ENCODE results near the gene AKAP13.
"Not testable (repeated sequence)": the region's sequence is repeated elsewhere in the genome, so short reads cannot be mapped to it uniquely, and the experiment has no call there.

Gene AKAP13

DNA sequence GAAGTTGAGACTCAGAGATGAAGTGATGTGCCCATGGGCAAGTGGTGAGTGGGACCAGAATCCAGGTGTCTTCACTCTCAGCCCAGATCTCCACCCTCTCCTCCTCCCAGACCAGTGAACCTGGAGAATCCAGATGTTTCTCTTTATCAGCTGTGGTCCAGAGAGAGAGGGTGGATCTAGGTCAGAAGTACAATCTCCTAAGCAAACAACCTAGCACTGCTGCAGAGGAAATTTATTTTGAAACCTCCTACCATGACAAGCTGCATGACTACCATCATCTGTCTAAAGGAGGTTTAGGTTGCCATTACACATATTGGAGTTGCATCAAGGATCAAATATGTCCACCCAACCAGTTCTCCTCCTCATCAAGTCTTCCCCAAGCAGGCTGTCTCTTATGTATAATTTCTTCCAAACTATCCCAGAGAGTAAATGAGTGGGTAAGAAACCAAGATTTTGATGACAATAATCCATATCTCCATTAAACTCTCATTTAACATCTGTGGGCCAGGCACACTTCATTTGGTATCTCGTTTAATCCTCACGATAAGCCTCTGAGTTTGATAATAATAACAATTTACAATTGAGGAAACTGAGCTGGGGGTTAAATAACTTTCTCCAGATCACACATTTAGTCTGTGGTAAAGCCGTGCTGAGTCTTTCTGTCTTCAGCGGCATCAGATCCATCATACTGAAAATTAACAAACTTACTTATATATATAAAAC lies 35.0 kb upstream of the AKAP13 start:
- DNase-seq (ENCODE audit: low read depth in 1 of 2, low spot score in 1 of 2); in situ Hi-C loops (cut with HindIII; ENCODE audit: low pct_unique_long_range_greater_than_20kb, low sequenced_read_pairs): not testable (repeated sequence)

DNA sequence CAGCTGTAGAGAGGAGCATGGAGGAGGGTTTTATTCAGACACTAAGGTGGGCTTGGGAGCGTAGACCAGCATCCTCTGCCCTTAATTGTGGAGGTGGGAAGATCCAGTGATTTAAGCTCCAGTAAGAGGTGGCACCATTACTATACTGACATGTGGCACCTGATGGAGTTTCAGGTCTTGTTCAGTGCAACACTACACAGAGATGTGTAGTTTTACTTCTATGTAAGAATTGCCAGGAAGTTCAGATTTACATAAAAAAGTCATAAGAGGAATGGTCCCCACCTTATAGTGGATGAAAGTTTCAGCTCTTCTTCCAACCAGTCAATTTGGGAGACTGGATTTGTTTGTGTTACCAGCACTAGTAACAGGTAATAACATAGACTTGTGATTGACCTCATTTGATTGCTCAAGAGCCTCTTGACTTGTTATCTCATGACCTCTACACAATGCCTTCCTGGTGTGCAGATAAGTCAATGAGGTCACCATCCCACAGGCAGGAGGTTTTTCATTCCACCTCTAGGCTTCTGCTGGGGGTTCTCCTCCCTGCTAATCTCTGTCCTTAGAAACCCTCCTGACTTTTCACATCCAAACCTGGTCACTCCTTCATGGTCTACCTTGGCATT lies 33.8 kb upstream of the AKAP13 start:
- DNase-seq (ENCODE audit: low read depth in 1 of 2, low spot score in 1 of 2); in situ Hi-C loops (cut with HindIII; ENCODE audit: low pct_unique_long_range_greater_than_20kb, low sequenced_read_pairs): not testable (repeated sequence)

DNA sequence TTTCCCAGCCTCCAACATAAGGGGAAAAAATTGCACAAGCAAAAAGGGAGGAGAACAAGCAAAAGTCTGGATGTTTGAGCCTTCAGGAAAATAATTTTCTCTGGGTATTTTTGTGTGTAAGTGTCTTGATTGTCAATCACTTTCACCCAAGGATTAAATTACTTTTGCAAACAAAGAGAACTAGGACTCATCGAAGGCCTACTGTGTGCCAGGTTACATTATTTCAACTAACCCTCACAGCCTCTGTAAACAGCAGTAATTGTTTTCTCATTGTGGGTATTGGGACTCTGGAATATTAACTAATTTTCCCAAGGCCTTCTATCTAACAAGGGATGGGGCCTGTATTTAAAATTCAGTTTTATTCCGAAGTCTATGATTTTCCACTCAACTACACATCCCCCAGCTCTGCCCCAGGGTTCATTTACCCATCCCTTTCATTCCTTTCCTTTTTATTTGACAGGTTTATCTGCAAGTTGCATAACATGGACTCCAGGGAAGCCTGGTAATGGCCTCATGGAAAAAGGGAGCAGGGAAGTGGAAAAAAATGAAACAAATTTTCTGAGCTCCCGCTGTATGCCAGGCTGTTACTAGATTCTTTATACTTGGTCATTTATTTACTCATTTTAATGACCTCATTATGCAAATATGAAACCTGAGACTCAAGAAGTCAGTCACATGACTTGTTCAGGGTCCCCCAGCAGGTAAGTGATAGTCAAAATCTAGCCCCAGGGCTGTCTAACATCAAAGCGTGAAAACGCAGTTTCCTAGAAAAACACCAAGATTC lies 32.9 kb upstream of the AKAP13 start:
- DNase-seq (ENCODE audit: low read depth in 1 of 2, low spot score in 1 of 2); in situ Hi-C loops (cut with HindIII; ENCODE audit: low pct_unique_long_range_greater_than_20kb, low sequenced_read_pairs): not testable (repeated sequence)

DNA sequence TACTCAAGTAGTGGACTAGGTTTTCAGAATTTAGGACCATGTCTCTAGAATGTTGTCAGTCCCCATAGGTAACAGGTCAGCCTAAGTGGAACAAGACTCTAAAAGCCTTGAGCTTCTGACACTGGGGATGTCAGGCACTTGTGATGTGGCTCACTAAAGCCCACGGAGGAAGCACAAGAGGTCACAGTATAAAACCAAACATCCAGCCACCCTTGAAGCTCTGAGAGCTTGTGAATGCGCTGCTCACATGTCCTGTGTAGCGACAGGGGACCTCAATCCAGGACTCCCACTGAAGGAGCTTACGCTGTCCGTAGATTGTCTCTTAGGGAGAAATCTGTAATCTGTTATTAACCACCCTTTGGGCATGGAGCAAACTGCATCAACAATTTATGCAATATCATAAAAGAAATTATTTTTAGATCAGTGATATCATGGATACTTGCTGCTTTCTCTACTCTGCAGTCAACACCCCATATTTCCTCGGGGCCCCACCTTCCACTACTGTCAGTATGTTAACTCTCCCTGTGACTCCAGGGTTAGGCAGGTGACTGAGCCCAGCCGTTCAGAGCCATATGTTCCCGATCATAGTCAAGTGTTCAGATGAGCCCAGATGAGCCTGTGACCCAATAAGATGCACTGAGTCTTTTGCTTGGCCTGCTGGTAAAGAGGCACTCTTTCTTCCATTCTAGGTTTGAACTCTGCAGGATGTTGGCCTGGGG lies 32.2 kb upstream of the AKAP13 start:
- DNase-seq (ENCODE audit: low read depth in 1 of 2, low spot score in 1 of 2); in situ Hi-C loops (cut with HindIII; ENCODE audit: low pct_unique_long_range_greater_than_20kb, low sequenced_read_pairs): not testable (repeated sequence)

DNA sequence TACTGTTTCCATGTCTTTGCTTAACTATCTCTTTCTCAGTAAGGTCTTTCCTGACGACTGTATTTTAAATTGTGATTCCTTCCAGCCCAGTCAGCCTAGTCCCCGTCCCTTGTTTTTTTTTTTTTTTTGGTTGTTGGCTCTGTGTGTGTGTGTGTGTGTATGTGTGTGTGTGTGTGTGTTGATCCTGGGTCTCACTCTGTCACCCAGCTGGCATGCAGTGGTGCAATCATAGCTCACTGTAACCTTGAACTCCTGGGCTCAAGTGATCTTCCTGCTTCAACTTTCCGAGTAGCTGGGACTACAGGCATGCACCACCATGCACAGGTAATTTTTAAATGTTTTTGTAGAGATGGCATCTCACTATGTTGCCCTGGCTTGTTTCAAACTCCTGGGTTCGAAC lies 31.3 kb upstream of the AKAP13 start:
- DNase-seq (ENCODE audit: low read depth in 1 of 2, low spot score in 1 of 2); in situ Hi-C loops (cut with HindIII; ENCODE audit: low pct_unique_long_range_greater_than_20kb, low sequenced_read_pairs): not testable (repeated sequence)

DNA sequence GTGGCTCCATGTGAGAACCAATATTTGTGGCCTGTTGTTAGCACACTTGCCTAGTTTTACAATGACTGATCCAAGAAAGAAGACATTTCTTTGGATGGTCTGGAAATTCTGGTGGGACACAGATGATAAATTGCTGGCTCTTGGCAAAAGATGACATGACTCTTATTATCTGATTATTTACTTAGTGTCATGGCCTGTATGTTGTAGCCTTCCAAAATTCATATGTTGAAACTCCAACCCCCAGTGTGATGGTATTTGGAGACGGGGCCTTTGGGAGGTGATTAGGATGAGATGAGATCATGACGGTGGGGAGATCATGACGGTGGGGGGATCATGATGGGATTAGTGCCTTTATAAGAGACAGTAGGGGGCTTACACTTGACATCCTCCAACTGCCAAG lies 30.0 kb upstream of the AKAP13 start:
- in situ Hi-C loops (cut with HindIII; ENCODE audit: low pct_unique_long_range_greater_than_20kb, low sequenced_read_pairs) = no loop called here
- DNase-seq (ENCODE audit: low read depth in 1 of 2, low spot score in 1 of 2) = no peak
- TF ChIP-seq JUND (IDR thresholded peaks at IDR 0.05; ENCODE audit: low read depth) = no peak

DNA sequence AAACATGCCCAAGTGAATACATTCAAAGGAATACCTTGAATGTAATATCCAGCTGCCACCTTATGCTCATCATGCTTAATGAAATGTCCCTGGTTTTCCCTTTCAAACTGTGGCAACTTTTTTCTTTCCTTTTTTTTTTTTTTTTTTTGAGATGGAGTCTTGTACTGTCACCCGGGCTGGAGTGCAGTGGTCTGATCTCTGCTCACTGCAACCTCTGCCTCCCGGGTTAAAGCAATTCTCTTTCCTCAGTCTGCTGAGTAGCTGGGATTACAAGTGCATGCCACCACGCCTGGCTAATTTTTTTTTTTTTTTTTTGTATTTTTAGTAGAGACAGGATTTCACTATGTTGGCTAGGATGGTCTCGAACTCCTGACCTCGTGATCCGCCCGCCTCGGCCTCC lies 28.9 kb upstream of the AKAP13 start:
- in situ Hi-C loops (cut with HindIII; ENCODE audit: low pct_unique_long_range_greater_than_20kb, low sequenced_read_pairs); DNase-seq (ENCODE audit: low read depth in 1 of 2, low spot score in 1 of 2): not testable (repeated sequence)

DNA sequence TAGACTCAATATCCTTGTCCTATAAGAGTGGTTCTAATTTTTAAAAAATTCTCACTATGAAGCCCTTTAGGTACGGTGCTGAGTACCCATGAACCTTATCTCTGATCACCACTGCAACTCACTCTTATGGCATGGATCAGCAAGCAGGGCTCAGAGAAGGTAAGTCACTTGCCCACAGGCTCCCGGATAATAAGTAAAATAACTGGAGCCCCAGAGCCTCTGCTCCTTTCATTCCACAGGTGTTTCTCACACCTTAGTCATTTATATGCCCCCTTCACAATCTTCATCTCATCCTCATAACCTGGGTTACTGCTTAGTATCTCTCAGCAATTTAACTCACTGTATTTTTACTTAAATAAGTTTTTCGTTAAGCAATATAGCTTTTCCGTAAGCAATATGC lies 28.4 kb upstream of the AKAP13 start:
- no peak for TF ChIP-seq JUND (IDR thresholded peaks at IDR 0.05; ENCODE audit: low read depth)
- DNase-seq (ENCODE audit: low read depth in 1 of 2, low spot score in 1 of 2) = no peak
- in situ Hi-C loops (cut with HindIII; ENCODE audit: low pct_unique_long_range_greater_than_20kb, low sequenced_read_pairs) = no loop called here

DNA sequence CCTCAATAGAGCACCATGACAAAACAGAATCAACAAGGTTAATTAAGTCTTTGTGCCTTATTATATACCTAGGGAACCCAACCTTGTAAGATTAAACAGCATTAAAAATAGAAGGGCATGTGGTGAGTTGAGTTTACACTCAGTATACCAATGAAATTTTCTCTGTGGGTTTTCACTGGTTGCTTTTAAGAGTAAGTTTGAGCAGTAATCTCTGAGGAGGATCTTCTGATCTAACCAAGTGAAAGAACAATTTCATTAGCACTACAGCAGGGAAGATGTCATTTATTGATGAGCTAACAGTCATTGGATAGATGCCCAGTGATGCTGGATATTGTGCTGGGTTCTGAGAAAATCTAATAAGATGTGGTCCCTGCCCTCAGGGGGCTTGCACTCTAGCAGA lies 26.9 kb upstream of the AKAP13 start:
- no peak for TF ChIP-seq JUND (IDR thresholded peaks at IDR 0.05; ENCODE audit: low read depth)
- no peak for DNase-seq (ENCODE audit: low read depth in 1 of 2, low spot score in 1 of 2)
- in situ Hi-C loops (cut with HindIII; ENCODE audit: low pct_unique_long_range_greater_than_20kb, low sequenced_read_pairs) = no loop called here

DNA sequence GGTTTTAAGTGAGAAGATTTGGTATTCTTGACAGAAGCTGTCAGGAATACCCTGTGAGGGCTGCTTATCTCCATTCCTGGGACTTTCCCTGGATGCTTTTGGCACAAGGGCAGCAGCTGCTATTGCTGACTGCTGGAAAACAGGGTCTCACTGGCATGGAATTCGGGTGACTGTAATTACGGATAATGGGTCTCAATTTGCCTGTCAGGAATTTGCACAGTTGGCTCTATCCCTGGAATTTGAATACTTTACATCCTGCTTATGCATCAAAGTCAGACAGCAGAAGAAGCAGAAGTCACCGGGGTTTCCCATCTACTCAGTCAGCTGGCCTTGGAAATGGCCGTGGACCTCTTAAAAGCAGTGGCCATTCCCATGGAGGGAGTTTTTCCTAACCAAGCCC lies 25.9 kb upstream of the AKAP13 start:
- TF ChIP-seq JUND (IDR thresholded peaks at IDR 0.05; ENCODE audit: low read depth) = no peak
- in situ Hi-C loops (cut with HindIII; ENCODE audit: low pct_unique_long_range_greater_than_20kb, low sequenced_read_pairs) = no loop called here
- no peak for DNase-seq (ENCODE audit: low read depth in 1 of 2, low spot score in 1 of 2)

DNA sequence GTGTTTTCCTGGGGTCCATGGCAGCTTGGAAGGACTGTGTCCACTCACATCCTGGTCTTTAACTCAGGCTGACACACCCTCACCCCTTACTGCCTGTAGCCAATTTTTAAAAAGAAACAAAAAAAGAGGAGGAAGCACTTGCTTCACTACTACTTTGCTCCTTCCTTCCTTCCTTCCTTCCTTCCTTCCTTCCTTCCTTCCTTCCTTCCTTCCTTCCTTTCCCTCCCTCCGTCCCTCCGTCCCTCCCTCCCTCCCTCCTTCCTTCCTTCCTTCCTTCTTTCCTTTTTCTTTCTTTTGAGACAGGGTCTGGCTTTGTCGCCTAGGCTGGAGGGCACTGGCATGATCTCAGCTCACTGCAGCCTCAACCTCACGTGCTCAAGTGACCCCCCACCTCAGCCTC lies 25.5 kb upstream of the AKAP13 start:
- TF ChIP-seq JUND (IDR thresholded peaks at IDR 0.05; ENCODE audit: low read depth) = no peak
- DNase-seq (ENCODE audit: low read depth in 1 of 2, low spot score in 1 of 2) = no peak
- in situ Hi-C loops (cut with HindIII; ENCODE audit: low pct_unique_long_range_greater_than_20kb, low sequenced_read_pairs) = no loop called here

DNA sequence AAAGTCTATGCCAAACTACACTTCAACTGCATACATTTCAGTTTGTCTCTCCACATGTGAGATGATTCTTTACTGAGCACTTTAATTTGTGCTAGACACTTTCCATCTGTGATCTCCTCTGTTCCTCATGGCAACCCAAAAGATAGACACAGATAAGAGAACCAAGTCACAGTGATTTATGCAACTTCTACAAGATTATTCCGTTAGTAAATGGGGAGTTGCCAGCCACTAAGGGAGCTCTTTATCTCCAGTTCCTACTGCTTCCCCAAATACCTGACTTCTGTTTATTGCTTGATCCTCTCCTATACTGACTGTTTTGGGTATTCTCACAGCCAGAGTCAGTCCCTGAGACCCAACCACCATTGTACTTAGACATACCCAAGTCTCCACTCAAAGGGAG lies 24.1 kb upstream of the AKAP13 start:
- in situ Hi-C loops (cut with HindIII; ENCODE audit: low pct_unique_long_range_greater_than_20kb, low sequenced_read_pairs) = no loop called here
- TF ChIP-seq JUND (IDR thresholded peaks at IDR 0.05; ENCODE audit: low read depth) = no peak
- DNase-seq (ENCODE audit: low read depth in 1 of 2, low spot score in 1 of 2) = no peak

DNA sequence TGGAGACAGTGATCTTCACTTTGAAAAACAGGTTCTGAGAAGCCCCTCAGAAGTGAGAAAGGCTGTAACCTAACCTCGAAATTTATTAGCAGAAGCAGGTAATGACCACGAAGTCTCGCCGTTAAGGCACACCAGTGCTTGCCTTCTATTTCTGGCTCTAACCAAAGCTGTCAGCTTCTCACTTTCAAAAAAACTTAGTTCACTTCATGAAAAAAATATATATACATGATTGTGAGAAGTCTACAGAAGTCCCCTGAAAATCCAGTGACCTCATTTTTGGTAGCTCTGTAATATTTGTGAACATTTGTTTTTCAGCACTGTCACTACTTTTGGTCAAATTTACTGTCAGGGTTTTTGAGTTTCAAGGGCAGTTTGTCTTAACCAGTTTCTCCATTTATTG lies 19.1 kb upstream of the AKAP13 start:
- DNase-seq (ENCODE audit: low read depth in 1 of 2, low spot score in 1 of 2) = no peak
- TF ChIP-seq JUND (IDR thresholded peaks at IDR 0.05; ENCODE audit: low read depth) = no peak
- in situ Hi-C loops (cut with HindIII; ENCODE audit: low pct_unique_long_range_greater_than_20kb, low sequenced_read_pairs) = no loop called here
